ENCODE data around the gene GPC5.
"Not testable (repeated sequence)": the region's sequence is repeated elsewhere in the genome, so short reads cannot be mapped to it uniquely, and the experiment has no call there.

The GPC5 gene

GRCh38 chr13:91797567-91797966 lies 399.1 kb downstream of the GPC5 start:
- no peak for DNase-seq

- not testable (repeated sequence) for DNase-seq
Measured at GRCh38 chr13:91798338-91798737, 399.9 kb downstream of the GPC5 start.

GRCh38 chr13:91801772-91802171 lies 403.4 kb downstream of the GPC5 start:
- not testable (repeated sequence) for DNase-seq

GRCh38 chr13:91802957-91803356 lies 404.5 kb downstream of the GPC5 start:
- no peak for DNase-seq

- no peak for DNase-seq
Measured at GRCh38 chr13:91804724-91805123, 406.3 kb downstream of the GPC5 start.

DNA sequence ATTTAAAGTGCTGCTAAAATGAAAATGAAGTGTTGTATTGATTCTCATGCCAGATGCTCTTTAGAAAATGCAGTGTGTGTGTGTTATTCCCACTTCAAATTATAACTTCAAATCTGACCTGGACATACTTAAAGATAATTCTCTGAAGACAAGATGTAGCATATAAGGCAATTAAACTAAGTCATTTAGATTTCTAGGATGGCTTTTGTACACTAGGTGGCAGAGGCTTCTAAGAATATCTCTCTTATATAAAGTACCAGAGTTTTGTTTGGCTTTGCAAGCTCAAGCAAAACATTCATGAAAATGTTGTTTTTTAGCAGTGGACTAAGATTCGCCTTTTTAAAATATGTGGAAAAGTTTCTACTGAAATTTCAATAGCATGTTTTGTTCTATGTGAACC lies 407.2 kb downstream of the GPC5 start:
- DNase-seq, result no peak

- DNase-seq, result no peak
Measured at GRCh38 chr13:91809161-91809560, 410.7 kb downstream of the GPC5 start.

- no peak for DNase-seq
Measured at GRCh38 chr13:91813253-91813652, 414.8 kb downstream of the GPC5 start.

DNA sequence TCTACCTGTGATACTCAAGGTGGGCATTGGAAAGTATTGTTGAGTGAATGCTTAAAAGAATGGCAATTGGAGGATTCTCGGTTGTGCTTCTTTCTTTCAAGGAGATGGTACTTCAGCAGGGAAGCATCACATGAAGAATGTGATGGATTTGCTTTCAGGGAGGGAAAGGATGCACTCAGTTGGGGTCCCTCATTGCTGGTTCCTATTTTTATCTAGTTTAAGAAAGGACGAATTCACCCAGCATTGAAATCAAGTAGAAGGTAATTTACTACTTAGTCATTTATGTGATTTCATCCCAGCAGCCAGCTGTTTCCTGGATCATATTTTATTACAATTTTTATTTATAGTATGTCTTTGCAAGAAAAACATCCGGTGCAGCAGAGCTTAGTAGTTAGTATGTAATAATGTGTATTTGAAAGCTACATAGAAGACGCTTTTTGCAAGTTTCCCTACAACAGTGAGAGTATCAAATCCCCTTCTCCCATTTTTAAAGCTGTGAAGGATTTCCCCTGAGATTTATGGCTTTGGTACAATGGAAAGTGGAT lies 417.9 kb downstream of the GPC5 start:
- DNase-seq, result no peak

- DNase-seq, result no peak
Measured at GRCh38 chr13:91817250-91817649, 418.8 kb downstream of the GPC5 start.

DNA sequence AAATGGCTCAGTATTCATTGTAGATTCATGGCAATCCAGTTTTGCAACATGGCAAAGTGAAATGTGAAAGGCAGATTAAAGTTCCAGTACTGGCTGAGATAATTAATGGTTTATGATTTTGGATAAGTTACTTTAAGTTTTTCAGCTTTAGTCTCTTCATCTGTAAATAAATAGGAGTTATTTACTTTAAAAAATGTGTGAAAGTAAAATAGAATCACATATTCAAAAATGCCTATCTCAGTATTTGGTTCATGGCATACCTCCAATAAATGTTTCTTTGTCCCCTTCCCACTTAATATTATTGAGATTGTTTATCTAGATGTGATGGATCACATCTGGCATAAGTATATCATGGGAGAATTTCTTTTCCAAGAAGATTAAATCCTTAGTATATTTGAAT lies 426.0 kb downstream of the GPC5 start:
- DNase-seq, result no peak

DNA sequence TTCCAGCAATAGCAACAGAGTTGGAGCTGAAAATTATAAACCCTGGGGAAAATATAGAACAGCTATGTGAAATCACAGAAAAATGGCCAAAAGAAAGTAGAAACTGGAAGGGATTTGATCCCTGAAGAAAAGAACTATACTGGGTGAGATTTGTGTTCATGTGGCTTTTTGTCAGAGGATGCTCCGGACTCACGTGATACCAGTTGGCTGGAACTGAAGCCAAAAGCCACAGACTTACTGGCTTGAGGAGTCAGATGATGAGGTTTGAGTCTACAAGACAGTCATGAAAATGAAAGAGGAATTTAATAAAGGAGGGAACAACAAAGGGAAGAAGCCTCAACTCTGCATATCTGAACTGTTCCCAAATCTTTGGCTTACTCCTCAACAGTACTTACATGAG lies 427.1 kb downstream of the GPC5 start:
- DNase-seq, result no peak

- no peak for DNase-seq
Measured at GRCh38 chr13:91836553-91836952, 438.1 kb downstream of the GPC5 start.

DNA sequence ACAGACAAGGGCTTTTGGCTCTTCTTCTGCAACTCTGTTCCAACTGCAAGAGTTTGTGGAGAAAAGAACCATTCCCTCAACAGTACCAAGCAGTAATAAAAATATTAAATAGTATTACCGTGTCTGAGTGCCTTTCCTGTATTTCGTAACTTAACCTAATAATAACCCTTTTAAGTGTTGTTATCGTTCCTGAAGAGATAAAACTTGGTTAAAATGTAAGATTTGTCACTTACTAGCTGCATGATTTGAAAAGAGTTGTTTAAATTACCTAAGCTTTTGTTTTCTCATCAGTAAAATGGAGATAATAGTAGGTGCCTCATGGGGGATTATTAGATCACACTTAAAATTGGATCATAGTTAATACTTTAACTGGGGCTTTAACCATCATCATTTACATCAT lies 447.2 kb downstream of the GPC5 start:
- no peak for DNase-seq

GRCh38 chr13:91863699-91864098 lies 465.3 kb downstream of the GPC5 start:
- no peak for DNase-seq

DNA sequence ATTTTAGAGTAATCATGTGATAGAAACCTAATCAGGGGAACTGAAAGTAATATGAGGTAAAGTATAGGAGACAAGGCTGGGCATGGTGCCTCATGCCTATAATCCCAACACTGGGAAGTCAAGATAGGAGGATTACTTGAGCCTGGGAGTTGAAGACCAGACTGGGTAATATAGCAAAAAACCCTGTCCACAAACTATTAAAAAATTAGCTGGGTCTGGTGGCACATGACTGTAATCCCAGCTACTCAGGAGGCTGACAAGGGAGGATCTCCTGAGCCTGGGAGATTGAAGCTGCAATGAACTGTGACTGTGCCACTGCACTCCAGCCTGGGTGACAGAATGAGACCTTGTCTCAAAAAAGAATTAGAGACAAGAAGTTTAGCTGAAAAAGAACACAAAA lies 469.9 kb downstream of the GPC5 start:
- no peak for DNase-seq

DNA sequence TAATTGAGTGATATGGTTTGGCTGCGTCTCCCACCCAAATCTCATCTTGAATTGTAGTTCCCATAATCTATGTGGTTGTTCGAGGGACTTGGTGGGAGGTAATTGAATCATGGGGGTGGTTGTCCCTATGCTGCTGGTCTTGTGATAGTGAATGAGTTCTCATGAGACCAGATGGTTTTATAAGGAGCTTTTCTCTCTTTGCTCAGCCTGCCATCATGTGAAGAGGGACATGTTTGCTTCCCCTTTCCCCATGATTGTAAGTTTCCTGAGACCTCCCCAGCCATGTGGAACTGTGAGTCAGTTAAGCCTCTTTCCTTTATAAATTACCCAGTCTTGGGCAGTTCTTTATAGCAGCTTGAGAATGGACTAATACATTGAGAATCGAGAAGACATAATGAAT lies 480.1 kb downstream of the GPC5 start:
- DNase-seq, result no peak

DNA sequence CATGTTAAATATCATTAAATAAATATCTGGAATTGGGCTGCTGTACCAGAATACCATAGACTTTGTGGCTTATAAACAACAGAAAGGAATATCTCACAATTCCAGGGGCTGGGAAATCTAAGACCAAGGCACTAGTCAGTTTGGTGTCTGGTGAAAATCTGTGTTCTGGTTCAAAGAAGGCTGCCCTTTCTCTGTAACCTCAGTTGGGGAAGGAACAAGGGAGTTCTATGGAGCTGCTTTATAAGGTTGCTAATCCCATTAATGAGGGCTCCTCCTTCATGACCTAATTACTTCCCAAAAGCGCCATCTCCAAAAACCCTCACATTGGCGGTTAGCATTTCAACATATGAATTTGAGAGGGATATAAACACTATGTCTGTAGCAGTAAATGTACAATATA lies 480.9 kb downstream of the GPC5 start:
- DNase-seq, result no peak

DNA sequence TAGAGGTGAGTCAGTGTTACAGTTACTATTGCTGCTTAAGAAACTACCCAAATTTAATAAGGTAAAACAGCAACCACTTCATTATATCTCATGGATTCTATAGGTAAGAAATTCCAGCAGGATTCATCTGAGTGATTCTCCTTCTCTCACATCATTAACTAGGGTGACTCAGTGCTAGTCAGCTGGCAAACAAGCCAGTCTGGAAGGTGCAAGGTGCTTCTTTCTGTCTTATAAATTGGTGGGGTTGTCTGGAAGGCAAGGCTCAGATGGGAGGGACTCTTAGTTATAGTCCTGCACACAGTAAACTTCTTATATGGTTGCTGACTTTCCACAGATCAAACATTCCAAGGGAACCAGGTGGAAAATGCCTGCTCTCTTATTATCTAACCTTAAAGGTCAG lies 484.5 kb downstream of the GPC5 start:
- no peak for DNase-seq

- DNase-seq, result no peak
Measured at GRCh38 chr13:91889641-91890040, 491.2 kb downstream of the GPC5 start.

- no peak for DNase-seq
Measured at GRCh38 chr13:91891141-91891540, 492.7 kb downstream of the GPC5 start.

DNA sequence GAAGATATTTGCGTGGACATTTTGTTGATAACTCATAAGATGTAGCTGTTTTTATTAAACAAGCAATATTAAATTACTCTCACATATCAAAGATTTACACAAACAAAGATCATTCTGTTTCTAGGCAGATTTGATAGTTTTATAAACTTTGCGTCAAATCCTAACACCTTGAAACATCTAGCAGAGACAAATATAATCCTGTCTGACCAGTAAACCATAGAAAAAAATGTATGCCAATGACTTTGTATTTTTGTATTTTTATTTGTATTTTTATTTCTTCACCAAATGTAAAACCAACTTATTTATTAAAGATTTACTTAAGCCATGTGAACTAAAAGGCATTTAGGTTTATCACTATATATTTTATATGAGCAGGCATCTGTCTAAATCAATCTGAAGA lies 494.6 kb downstream of the GPC5 start:
- no peak for DNase-seq

DNA sequence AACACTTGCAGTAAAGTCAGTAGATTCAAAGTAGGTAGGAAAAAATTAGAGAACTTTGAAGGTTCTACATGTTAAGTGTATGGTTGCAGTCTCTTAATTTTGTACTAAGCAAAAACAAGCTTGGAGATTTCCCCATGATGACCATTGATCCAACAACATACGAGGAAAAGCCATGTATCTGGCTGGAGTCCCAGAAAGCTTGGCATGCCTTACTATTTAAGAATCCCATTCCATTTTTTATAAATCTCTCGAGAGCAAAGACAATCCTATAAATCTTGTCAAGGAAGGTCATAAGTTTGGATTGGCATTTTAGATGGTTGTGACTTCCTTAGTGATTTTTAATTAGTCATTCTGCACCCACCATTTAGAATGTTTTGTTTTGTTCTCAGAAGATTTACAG lies 495.9 kb downstream of the GPC5 start:
- no peak for DNase-seq

DNA sequence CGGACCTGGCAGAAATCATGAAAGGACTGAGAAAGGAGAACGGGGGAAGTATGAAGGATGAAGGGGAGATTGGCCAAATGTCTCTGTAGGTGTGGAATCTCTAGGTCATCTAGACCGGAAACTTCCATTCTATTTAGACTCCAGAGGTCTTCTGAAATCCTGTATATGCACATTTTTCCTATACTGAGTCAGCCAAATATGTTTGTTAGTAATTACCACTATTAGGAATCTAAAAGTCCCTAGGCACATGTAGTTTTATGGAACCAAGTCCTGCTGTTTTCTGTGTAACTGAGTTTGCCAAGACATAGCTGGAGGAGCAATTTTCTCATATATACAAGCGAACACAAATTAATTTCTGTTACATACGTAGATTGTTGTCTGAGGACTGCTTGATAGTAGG lies 498.1 kb downstream of the GPC5 start:
- DNase-seq, result no peak

DNA sequence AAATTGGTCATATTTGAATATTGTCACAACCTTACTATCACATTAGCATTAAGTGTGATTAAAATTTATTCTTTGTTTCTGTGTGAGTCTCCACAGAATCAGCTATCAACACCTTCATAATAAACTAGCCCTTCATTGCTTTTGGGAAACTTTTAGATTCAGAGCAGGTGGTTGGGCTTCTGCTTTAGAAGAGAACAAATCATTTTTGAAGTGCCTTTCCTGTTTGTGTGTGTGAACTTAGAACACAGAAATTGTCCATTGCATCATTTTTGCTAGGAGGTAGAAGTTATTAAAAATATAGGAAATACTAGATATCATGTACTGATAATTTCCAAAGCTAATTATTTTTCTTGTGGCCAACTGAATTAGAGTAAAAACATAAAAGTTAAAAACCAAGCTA lies 500.6 kb downstream of the GPC5 start:
- DNase-seq, result not testable (repeated sequence)

GRCh38 chr13:91902291-91902690 lies 503.9 kb downstream of the GPC5 start:
- no peak for DNase-seq

All from stimulated activated CD8-positive, alpha-beta memory T cell treated with anti-CD3 and anti-CD28 coated beads, Interleukin-4, amount 100 ng/mL, for 48 hours (primary cell).